ENCODE results near the gene C1orf56. TPM values are rescaled to one million over a fixed set of nuclear protein-coding genes. Genes with fewer than 3 reads are reported as not detected.

C1orf56 gene
- total and polyA plus RNA-seq, 2 experiments from 2014 or later, result 2.8 to 17.7 TPM

- Histone ChIP-seq H3K27ac (peak overlapping the region; percentile 5; the same call in 1 of the 2 replicates), H3K4me1 (ENCODE audit: insufficient read depth) (peaks cover 31% of the 10 kb centered on the region), H2AFZ (no peak overlapping the region), H3K9ac (peak overlapping the region; percentile 92), H3K36me3 (ENCODE audit: low read depth) (peaks cover 47% of the 10 kb centered on the region), H3K9me3 (ENCODE audit: low read depth) (no peaks in the 10 kb centered on the region), H3F3A (ENCODE audit: insufficient read depth) (peaks cover 52% of the 10 kb centered on the region), H4K20me1 (ENCODE audit: insufficient read depth) (peaks cover 4% of the 10 kb centered on the region; the same call in 1 of the 2 replicates), H3K4me3 (peak overlapping the region; percentile 90), H3K27me3 (replicated peaks; ENCODE audit: insufficient read depth) (no peaks in the 10 kb centered on the region), H3K4me2 (ENCODE audit: unreplicated experiment) (peak overlapping the region; percentile 97), H3K79me2 (ENCODE audit: insufficient read depth) (peaks cover 79% of the 10 kb centered on the region), H3K9me2 (ENCODE audit: insufficient read depth) (no peaks in the 10 kb centered on the region)
- in situ Hi-C loops (cut with MboI), result no loop called here
- WGBS, 2 experiments (ENCODE audit: low coverage in 1 of 2, low lambda C conversion rate in 2 of 2, missing lambda C conversion rate in 2 of 2), result 72 to 73% methylated on average over 2 of the region's 2 CpGs
- TF ChIP-seq EZH2phosphoT487 (IDR thresholded peaks at IDR 0.05; ENCODE audit: insufficient read depth, low read depth), result no peak
- TF ChIP-seq EZH2 (IDR thresholded peaks at IDR 0.05; ENCODE audit: insufficient read depth, poor library complexity, severe bottlenecking), result no peak
- DNase-seq, result peak; percentile 28
These were observed 8.6 kb downstream of the C1orf56 start for GRCh38 chr1:151056149-151056548.

- 0 out of 2 replicates have a peak overlapping the region, but pooled peaks have one; percentile 91 for H2AFZ ChIP-seq
- no peaks in the 10 kb centered on the region for H3K27me3 ChIP-seq (replicated peaks; ENCODE audit: insufficient read depth)
- TF ChIP-seq EZH2phosphoT487 (IDR thresholded peaks at IDR 0.05; ENCODE audit: insufficient read depth, low read depth) (no peak), EZH2 (IDR thresholded peaks at IDR 0.05; ENCODE audit: insufficient read depth, poor library complexity, severe bottlenecking) (no peak)
- H3K4me3 ChIP-seq, result peak overlapping the region; percentile 90
- no peaks in the 10 kb centered on the region for H3K9me3 ChIP-seq (ENCODE audit: low read depth)
- DNase-seq, result peak; percentile 52
- peak overlapping the region; percentile 92 for H3K9ac ChIP-seq
- 0 to 1% methylated on average over 10 of the region's 10 CpGs for WGBS, 2 experiments (ENCODE audit: low coverage in 1 of 2, low lambda C conversion rate in 2 of 2, missing lambda C conversion rate in 2 of 2)
- H3K9me2 ChIP-seq (ENCODE audit: insufficient read depth), result no peaks in the 10 kb centered on the region
- H3K36me3 ChIP-seq (ENCODE audit: low read depth), result peaks cover 23% of the 10 kb centered on the region
- H3K4me2 ChIP-seq (ENCODE audit: unreplicated experiment), result peak overlapping the region; percentile 97
- H3F3A ChIP-seq (ENCODE audit: insufficient read depth), result peaks cover 32% of the 10 kb centered on the region
- in situ Hi-C loops (cut with MboI), result no loop called here
- H3K27ac ChIP-seq, result peak overlapping the region; percentile 74
- peaks cover 4% of the 10 kb centered on the region; the same call in 1 of the 2 replicates for H4K20me1 ChIP-seq (ENCODE audit: insufficient read depth)
- peaks cover 92% of the 10 kb centered on the region for H3K79me2 ChIP-seq (ENCODE audit: insufficient read depth)
- H3K4me1 ChIP-seq (ENCODE audit: insufficient read depth), result peaks cover 46% of the 10 kb centered on the region
These were observed 11.1 kb downstream of the C1orf56 start for GRCh38 chr1:151058692-151059091.

- Histone ChIP-seq H3K36me3 (ENCODE audit: low read depth) (peaks cover 16% of the 10 kb centered on the region), H3K4me3 (peak within 1 kb of the TSS; percentile 90), H3K9ac (peak within 1 kb of the TSS; percentile 92), H3K9me3 (ENCODE audit: low read depth) (no peaks in the 10 kb centered on the region), H3K27ac (peak within 1 kb of the TSS; percentile 74), H3K27me3 (replicated peaks; ENCODE audit: insufficient read depth) (no peaks in the 10 kb centered on the region), H3K4me1 (ENCODE audit: insufficient read depth) (peaks cover 46% of the 10 kb centered on the region), H3K4me2 (ENCODE audit: unreplicated experiment) (peak within 1 kb of the TSS; percentile 97), H3K9me2 (ENCODE audit: insufficient read depth) (no peaks in the 10 kb centered on the region), H2AFZ (peak within 1 kb of the TSS; percentile 91), H3F3A (ENCODE audit: insufficient read depth) (peaks cover 29% of the 10 kb centered on the region), H3K79me2 (ENCODE audit: insufficient read depth) (peaks cover 91% of the 10 kb centered on the region), H4K20me1 (ENCODE audit: insufficient read depth) (peaks cover 4% of the 10 kb centered on the region; the same call in 1 of the 2 replicates)
- WGBS, 2 experiments (ENCODE audit: low coverage in 1 of 2, low lambda C conversion rate in 2 of 2, missing lambda C conversion rate in 2 of 2), result 0% methylated on average over 39 to 47 of the region's 58 CpGs
- DNase-seq, result peak; percentile 94
- in situ Hi-C loops (cut with MboI), result no loop called here
- TF ChIP-seq EZH2phosphoT487 (IDR thresholded peaks at IDR 0.05; ENCODE audit: insufficient read depth, low read depth) (no peak), EZH2 (IDR thresholded peaks at IDR 0.05; ENCODE audit: insufficient read depth, poor library complexity, severe bottlenecking) (no peak)
These were observed 11.8 kb downstream of the C1orf56 start, which contains the start of gene CDC42SE1 for GRCh38 chr1:151059109-151060006. CDC42SE1 (minus strand) TSS chr1:151059622; CDS start chr1:151055730, 3,892 bp downstream.

- Histone ChIP-seq H4K20me1 (ENCODE audit: insufficient read depth) (peaks cover 4% of the 10 kb centered on the region; the same call in 1 of the 2 replicates), H3K9ac (peak within 1 kb of the TSS; percentile 92), H3K4me1 (ENCODE audit: insufficient read depth) (peaks cover 46% of the 10 kb centered on the region), H3K9me3 (ENCODE audit: low read depth) (no peaks in the 10 kb centered on the region), H3K27ac (peak within 1 kb of the TSS; percentile 74), H3K4me2 (ENCODE audit: unreplicated experiment) (peak within 1 kb of the TSS; percentile 97), H3K27me3 (replicated peaks; ENCODE audit: insufficient read depth) (no peaks in the 10 kb centered on the region), H2AFZ (peak within 1 kb of the TSS; percentile 91), H3K9me2 (ENCODE audit: insufficient read depth) (no peaks in the 10 kb centered on the region), H3F3A (ENCODE audit: insufficient read depth) (peaks cover 21% of the 10 kb centered on the region), H3K36me3 (ENCODE audit: low read depth) (peaks cover 8% of the 10 kb centered on the region; the same call in 1 of the 2 replicates), H3K4me3 (peak within 1 kb of the TSS; percentile 90), H3K79me2 (ENCODE audit: insufficient read depth) (peaks cover 91% of the 10 kb centered on the region)
- DNase-seq, result peak; percentile 72
- TF ChIP-seq EZH2phosphoT487 (IDR thresholded peaks at IDR 0.05; ENCODE audit: insufficient read depth, low read depth) (no peak), EZH2 (IDR thresholded peaks at IDR 0.05; ENCODE audit: insufficient read depth, poor library complexity, severe bottlenecking) (no peak)
- WGBS, 2 experiments (ENCODE audit: low coverage in 1 of 2, low lambda C conversion rate in 2 of 2, missing lambda C conversion rate in 2 of 2), result 1 to 2% methylated on average over 14 to 15 of the region's 15 CpGs
- in situ Hi-C loops (cut with MboI), result no loop called here
These were observed 12.6 kb downstream of the C1orf56 start, which contains the start of gene MLLT11 for GRCh38 chr1:151060007-151060656. MLLT11 (plus strand) TSS chr1:151060397; CDS start chr1:151067225, 6,828 bp downstream.

All from GM23248 (cell line).